Testis (tissue), 3 donors: ENCODE measurements around the gene PDLIM5. TPM values are rescaled to one million over a fixed set of nuclear protein-coding genes. Genes with fewer than 3 reads are reported as not detected.

Experiments used
- DNase-seq: peaks from one replicate; pipeline ENCODE4 v3.0.0-alpha.2; 2019
- H3K27ac ChIP-seq, 2 donors: fragments of 200-600 bp; sonication (generic); one replicate each; pipeline ENCODE4 v1.5.1; 2019
- H3K27me3 ChIP-seq: fragments of 200-600 bp; sonication (generic); one replicate; pipeline ENCODE4 v1.5.1; 2019
- H3K36me3 ChIP-seq: fragments of 200-600 bp; sonication (generic); one replicate; pipeline ENCODE4 v1.5.1; 2017; ENCODE audit warnings: low read depth; ENCODE audit errors: missing control alignments
- H3K4me1 ChIP-seq: fragments of 200-600 bp; sonication (generic); one replicate; pipeline ENCODE4 v1.5.1; 2019
- H3K4me3 ChIP-seq, 2 donors: fragments of 200-600 bp; sonication (generic); one replicate each; pipeline ENCODE4 v1.5.1; 2017 to 2019
- H3K9me3 ChIP-seq: fragments of 200-600 bp; sonication (generic); one replicate; pipeline ENCODE4 v1.5.1; 2017
- CTCF ChIP-seq, 3 experiments: fragments of 450-650 bp in 2 of 3; fragments of 200-600 bp in 1 of 3; sonication (generic) in 1 of 3; IDR thresholded peaks; one replicate each; pipeline ENCODE4 v1.5.1; 2016 to 2019; ENCODE audit warnings: antibody characterized with exemption in 3 of 3, mild to moderate bottlenecking in 2 of 3, moderate library complexity in 1 of 3
- POLR2A ChIP-seq: fragments of 450-650 bp; IDR thresholded peaks from one replicate; pipeline ENCODE4 v1.6.1; 2017; ENCODE audit warnings: antibody characterized with exemption, mild to moderate bottlenecking, moderate library complexity
- WGBS, 2 donors: methylation state at CpG; one replicate each; pipeline ENCODE4 v1.1.5; 2018; 5-methylcytosine and 5-hydroxymethylcytosine counted together
- intact Hi-C: fragments of 100-400 bp; cut with DNase I; formaldehyde crosslinking; loops from one replicate; pipeline ENCODE4 v1.15.1; 2023; ENCODE audit warnings: low total_unique reads
- polyA plus RNA-seq: library from polyadenylated mRNA; stranded (reverse); fragments of 350-450 nt; fragmentation: Illumina TruSeq; extraction: RNeasy Lipid Tissue Mini Kit (QIAGEN cat#74804); gene quantifications from one replicate; pipeline ENCODE4 v1.2.3, GENCODE V29; 2014; ENCODE audit warnings: low read depth, low replicate concordance; ENCODE audit not compliant: insufficient read depth
- total RNA-seq, 2 donors: library from RNA; depleted of rRNA; stranded (reverse); fragments of >200 nt; gene quantifications; one replicate each; pipeline ENCODE4 v1.2.3, GENCODE V29; 2016

Gene PDLIM5
- total and polyA plus RNA-seq, 3 donors from 2014 or later = 45.5 to 86.8 (median 86.1) TPM

GRCh38 chr4:94610145-94610544, 158.4 kb downstream of the PDLIM5 start:
- DNase-seq = no peak
- Histone ChIP-seq H3K27me3 (no peaks in the 10 kb centered on the region), H3K4me1 (no peaks in the 10 kb centered on the region), H3K27ac (no peak overlapping the region), H3K4me3 (no peak overlapping the region), H3K9me3 (no peaks in the 10 kb centered on the region), H3K36me3 (no peaks in the 10 kb centered on the region)
- TF ChIP-seq POLR2A (no peak), CTCF (IDR thresholded peaks at IDR 0.05) (no peak)
- 90% methylated on average over 6 of the region's 6 CpGs for WGBS, 2 donors
- intact Hi-C loops = no loop called here

GRCh38 chr4:94613248-94613647, 161.5 kb downstream of the PDLIM5 start:
- H3K9me3 ChIP-seq = no peaks in the 10 kb centered on the region
- 34 to 50% methylated on average over 1 of the region's 1 CpG for WGBS, 2 donors
- H3K4me1 ChIP-seq = no peaks in the 10 kb centered on the region
- no peak overlapping the region for H3K4me3 ChIP-seq
- H3K27me3 ChIP-seq = no peaks in the 10 kb centered on the region
- no peak for TF ChIP-seq POLR2A
- TF ChIP-seq CTCF (IDR thresholded peaks at IDR 0.05) = no peak
- intact Hi-C loops = no loop called here
- no peaks in the 10 kb centered on the region for H3K36me3 ChIP-seq
- no peak for DNase-seq
- no peak overlapping the region for H3K27ac ChIP-seq

- DNase-seq = no peak
- H3K27ac ChIP-seq = no peak overlapping the region
- H3K36me3 ChIP-seq = no peaks in the 10 kb centered on the region
- TF ChIP-seq CTCF (IDR thresholded peaks at IDR 0.05) (no peak), POLR2A (no peak)
- no peaks in the 10 kb centered on the region for H3K4me1 ChIP-seq
- 85 to 87% methylated on average over 4 of the region's 4 CpGs for WGBS, 2 donors
- H3K9me3 ChIP-seq = no peaks in the 10 kb centered on the region
- H3K4me3 ChIP-seq = no peak overlapping the region
- intact Hi-C loops = no loop called here
- no peaks in the 10 kb centered on the region for H3K27me3 ChIP-seq
Observed at GRCh38 chr4:94615451-94615850, 163.7 kb downstream of the PDLIM5 start.

GRCh38 chr4:94621491-94622080, 169.8 kb downstream of the PDLIM5 start:
- TF ChIP-seq POLR2A (no peak), CTCF (IDR thresholded peaks at IDR 0.05) (peak; percentile 65 to 80 (median 74))
- Histone ChIP-seq H3K4me3 (no peak overlapping the region), H3K36me3 (no peaks in the 10 kb centered on the region), H3K27me3 (no peaks in the 10 kb centered on the region), H3K27ac (no peak overlapping the region), H3K4me1 (no peaks in the 10 kb centered on the region), H3K9me3 (no peaks in the 10 kb centered on the region)
- 38 to 39% methylated on average over 6 of the region's 6 CpGs for WGBS, 2 donors
- intact Hi-C loops = no loop called here
- DNase-seq = peak; percentile 28
